Measurements from ENCODE around the gene DPY19L3. TPM values are rescaled to one million over a fixed set of nuclear protein-coding genes. Genes with fewer than 3 reads are reported as not detected.

Gene DPY19L3
- total RNA-seq, 2 experiments from 2014 or later: 7.3 to 8.5 TPM

DNA sequence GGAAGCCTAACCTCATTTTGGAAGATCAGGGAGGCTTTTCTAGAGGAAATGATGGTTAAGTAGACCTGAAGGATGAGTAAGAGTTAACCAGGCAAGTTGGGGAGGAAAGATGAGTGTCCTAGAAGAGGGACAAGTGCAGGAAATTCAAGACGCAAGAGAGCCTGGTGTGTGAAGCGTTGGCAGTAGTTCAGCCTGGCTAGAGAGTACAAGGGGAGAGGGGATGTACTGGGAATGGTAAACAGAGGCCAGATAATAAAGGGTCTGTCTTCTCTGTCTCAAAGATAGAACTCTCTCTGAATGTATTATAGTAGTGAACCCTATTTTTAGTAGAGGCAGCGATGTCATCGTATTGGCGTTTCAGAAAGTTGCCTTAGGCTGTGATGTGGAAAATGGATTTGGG, 9.7 kb downstream of the DPY19L3 start:
- ChIA-PET POLR2A (no interaction called here), CTCF (no interaction called here)
- Mint-ChIP-seq H3K4me1 (ENCODE audit: low read depth) (no peaks in the 10 kb centered on the region), H3K27me3 (no peaks in the 10 kb centered on the region), H3K27ac (no peak overlapping the region), H3K36me3 (ENCODE audit: low read depth) (peaks cover 38% of the 10 kb centered on the region), H3K4me3 (no peak overlapping the region), H3K9me3 (no peaks in the 10 kb centered on the region)
- TF ChIP-seq, protein P1, sequence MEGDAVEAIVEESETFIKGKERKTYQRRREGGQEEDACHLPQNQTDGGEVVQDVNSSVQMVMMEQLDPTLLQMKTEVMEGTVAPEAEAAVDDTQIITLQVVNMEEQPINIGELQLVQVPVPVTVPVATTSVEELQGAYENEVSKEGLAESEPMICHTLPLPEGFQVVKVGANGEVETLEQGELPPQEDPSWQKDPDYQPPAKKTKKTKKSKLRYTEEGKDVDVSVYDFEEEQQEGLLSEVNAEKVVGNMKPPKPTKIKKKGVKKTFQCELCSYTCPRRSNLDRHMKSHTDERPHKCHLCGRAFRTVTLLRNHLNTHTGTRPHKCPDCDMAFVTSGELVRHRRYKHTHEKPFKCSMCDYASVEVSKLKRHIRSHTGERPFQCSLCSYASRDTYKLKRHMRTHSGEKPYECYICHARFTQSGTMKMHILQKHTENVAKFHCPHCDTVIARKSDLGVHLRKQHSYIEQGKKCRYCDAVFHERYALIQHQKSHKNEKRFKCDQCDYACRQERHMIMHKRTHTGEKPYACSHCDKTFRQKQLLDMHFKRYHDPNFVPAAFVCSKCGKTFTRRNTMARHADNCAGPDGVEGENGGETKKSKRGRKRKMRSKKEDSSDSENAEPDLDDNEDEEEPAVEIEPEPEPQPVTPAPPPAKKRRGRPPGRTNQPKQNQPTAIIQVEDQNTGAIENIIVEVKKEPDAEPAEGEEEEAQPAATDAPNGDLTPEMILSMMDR (IDR thresholded peaks at IDR 0.05): no peak
- Histone ChIP-seq H3K4me1 (ENCODE audit: insufficient read depth, low read length) (no peaks in the 10 kb centered on the region), H3K9me3 (ENCODE audit: control insufficient read depth in 1 of 2, insufficient read depth in 1 of 2, low read length in 2 of 2) (no peaks in the 10 kb centered on the region), H3K27me3 (ENCODE audit: control insufficient read depth in 1 of 2, insufficient read depth in 2 of 2, low read length in 2 of 2) (no peaks in the 10 kb centered on the region), H3K27ac (ENCODE audit: low read depth in 1 of 2, low read length in 2 of 2) (no peak overlapping the region), H3K4me3 (ENCODE audit: low read length) (no peak overlapping the region), H3K36me3 (ENCODE audit: insufficient read depth, low read length) (peaks cover 2% of the 10 kb centered on the region)
- ATAC-seq (ENCODE audit: poor library complexity) (no peak), DNase-seq (no peak)
- intact Hi-C loops (cut with DNase I, micrococcal nuclease): no loop called here

DNA sequence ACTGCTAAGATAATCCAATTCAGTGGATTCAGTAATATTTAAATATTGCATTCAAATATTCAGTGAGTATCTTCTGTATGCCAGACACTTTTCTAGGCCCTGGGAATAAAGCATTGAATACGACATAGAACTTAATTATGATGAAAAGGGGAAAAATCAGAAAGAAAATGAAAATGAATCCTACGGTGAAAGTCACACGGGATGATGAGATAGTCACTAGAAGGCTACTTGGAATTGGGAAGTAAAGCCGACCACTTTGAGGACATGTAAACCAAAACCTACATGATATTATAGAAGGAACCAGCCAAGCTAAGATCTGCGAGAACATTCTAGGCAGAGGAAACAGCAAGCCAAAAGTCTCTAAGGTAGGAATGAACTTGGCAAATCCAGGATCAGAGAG, 10.1 kb downstream of the DPY19L3 start:
- no peak overlapping the region for H3K27ac ChIP-seq (ENCODE audit: low read depth in 1 of 2, low read length in 2 of 2)
- H3K36me3 ChIP-seq (ENCODE audit: insufficient read depth, low read length): peaks cover 2% of the 10 kb centered on the region
- intact Hi-C loops (cut with DNase I, micrococcal nuclease): no loop called here
- H3K36me3 Mint-ChIP-seq (ENCODE audit: low read depth): peaks cover 35% of the 10 kb centered on the region
- H3K4me3 ChIP-seq (ENCODE audit: low read length): no peak overlapping the region
- H3K9me3 ChIP-seq (ENCODE audit: control insufficient read depth in 1 of 2, insufficient read depth in 1 of 2, low read length in 2 of 2): no peaks in the 10 kb centered on the region
- POLR2A ChIA-PET: no interaction called here
- DNase-seq (no peak), ATAC-seq (ENCODE audit: poor library complexity) (no peak)
- no peak overlapping the region for H3K4me3 Mint-ChIP-seq
- CTCF ChIA-PET: no interaction called here
- TF ChIP-seq, protein P1 (IDR thresholded peaks at IDR 0.05): no peak
- H3K27me3 Mint-ChIP-seq: no peaks in the 10 kb centered on the region
- H3K27me3 ChIP-seq (ENCODE audit: control insufficient read depth in 1 of 2, insufficient read depth in 2 of 2, low read length in 2 of 2): no peaks in the 10 kb centered on the region
- H3K4me1 Mint-ChIP-seq (ENCODE audit: low read depth): no peaks in the 10 kb centered on the region
- H3K9me3 Mint-ChIP-seq: no peaks in the 10 kb centered on the region
- no peaks in the 10 kb centered on the region for H3K4me1 ChIP-seq (ENCODE audit: insufficient read depth, low read length)
- H3K27ac Mint-ChIP-seq: no peak overlapping the region

DNA sequence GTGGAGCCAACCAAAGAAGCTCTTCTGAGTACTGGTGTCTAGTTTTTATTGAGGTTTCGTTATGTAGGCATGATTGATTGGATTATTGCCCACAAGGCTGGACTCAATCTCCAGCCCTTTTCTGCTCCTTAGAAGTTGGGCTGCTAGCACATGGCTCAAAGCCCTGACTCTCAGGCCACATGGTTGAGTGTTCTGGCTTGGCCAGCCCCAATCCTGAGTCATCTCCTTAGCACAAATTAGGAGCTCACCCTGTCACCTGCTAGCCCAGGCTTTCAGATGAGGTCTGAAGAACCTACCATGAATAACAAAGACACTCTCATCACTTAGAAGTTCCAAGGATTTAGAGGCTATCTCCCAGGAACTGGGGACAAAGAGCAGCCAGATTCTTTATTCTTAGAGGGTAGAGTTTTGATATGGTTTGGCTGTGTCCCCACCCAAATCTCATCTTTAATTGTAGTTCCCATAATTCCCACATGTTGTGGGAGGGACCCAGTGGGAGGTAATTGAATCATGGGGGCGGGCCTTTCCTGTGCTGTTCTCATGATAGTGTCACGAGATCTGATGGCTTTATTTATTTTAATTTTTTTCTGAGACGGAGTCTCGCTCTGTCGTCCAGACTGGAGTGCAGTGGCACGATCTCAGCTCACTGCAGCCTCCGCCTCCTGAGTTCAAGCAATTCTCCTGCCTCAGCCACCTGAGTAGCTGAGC, 11.3 kb downstream of the DPY19L3 start:
- CTCF ChIA-PET: no interaction called here
- H3K4me1 Mint-ChIP-seq (ENCODE audit: low read depth): peaks cover 5% of the 10 kb centered on the region
- peaks cover 2% of the 10 kb centered on the region for H3K36me3 ChIP-seq (ENCODE audit: insufficient read depth, low read length)
- H3K36me3 Mint-ChIP-seq (ENCODE audit: low read depth): peaks cover 27% of the 10 kb centered on the region
- H3K27me3 Mint-ChIP-seq: no peaks in the 10 kb centered on the region
- intact Hi-C loops (cut with DNase I, micrococcal nuclease): no loop called here
- H3K27ac Mint-ChIP-seq: no peak overlapping the region
- peaks cover 5% of the 10 kb centered on the region for H3K4me1 ChIP-seq (ENCODE audit: insufficient read depth, low read length)
- no peak for ATAC-seq (ENCODE audit: poor library complexity)
- no peak overlapping the region for H3K4me3 Mint-ChIP-seq
- TF ChIP-seq, protein P1 (IDR thresholded peaks at IDR 0.05): no peak
- H3K9me3 ChIP-seq (ENCODE audit: control insufficient read depth in 1 of 2, insufficient read depth in 1 of 2, low read length in 2 of 2): no peaks in the 10 kb centered on the region
- H3K27ac ChIP-seq (ENCODE audit: low read depth in 1 of 2, low read length in 2 of 2): no peak overlapping the region
- POLR2A ChIA-PET: no interaction called here
- no peaks in the 10 kb centered on the region for H3K9me3 Mint-ChIP-seq
- no peaks in the 10 kb centered on the region for H3K27me3 ChIP-seq (ENCODE audit: control insufficient read depth in 1 of 2, insufficient read depth in 2 of 2, low read length in 2 of 2)
- H3K4me3 ChIP-seq (ENCODE audit: low read length): no peak overlapping the region
- DNase-seq: no peak
